HUES48 (cell line): ENCODE results near the gene DDN.

Experiments
- H3K27ac ChIP-seq: one replicate; pipeline ENCODE4 v1.7.0; 2013; ENCODE audit warnings: low read depth, low read length, inconsistent platforms
- H3K27me3 ChIP-seq: 2 replicates; pipeline ENCODE4 v1.6.1; 2013; ENCODE audit warnings: mild to moderate bottlenecking, low read length; ENCODE audit not compliant: control insufficient read depth, insufficient read depth
- H3K36me3 ChIP-seq: 2 replicates; pipeline ENCODE4 v1.6.1; 2013; ENCODE audit warnings: low read length; ENCODE audit not compliant: control insufficient read depth, insufficient read depth
- H3K4me1 ChIP-seq: 2 replicates; pipeline ENCODE4 v1.6.1; 2013; ENCODE audit warnings: mild to moderate bottlenecking, low read length; ENCODE audit not compliant: control insufficient read depth, insufficient read depth
- H3K4me3 ChIP-seq: 2 replicates; pipeline ENCODE4 v1.5.1; 2013; ENCODE audit warnings: mild to moderate bottlenecking, low read depth, low read length
- H3K9ac ChIP-seq: 2 replicates; pipeline ENCODE4 v1.6.1; 2013; ENCODE audit warnings: mild to moderate bottlenecking, low read depth, low read length, moderate library complexity
- H3K9me3 ChIP-seq: 2 replicates; pipeline ENCODE4 v1.6.1; 2013; ENCODE audit warnings: low read length; ENCODE audit not compliant: control insufficient read depth, insufficient read depth

The DDN gene

DNA sequence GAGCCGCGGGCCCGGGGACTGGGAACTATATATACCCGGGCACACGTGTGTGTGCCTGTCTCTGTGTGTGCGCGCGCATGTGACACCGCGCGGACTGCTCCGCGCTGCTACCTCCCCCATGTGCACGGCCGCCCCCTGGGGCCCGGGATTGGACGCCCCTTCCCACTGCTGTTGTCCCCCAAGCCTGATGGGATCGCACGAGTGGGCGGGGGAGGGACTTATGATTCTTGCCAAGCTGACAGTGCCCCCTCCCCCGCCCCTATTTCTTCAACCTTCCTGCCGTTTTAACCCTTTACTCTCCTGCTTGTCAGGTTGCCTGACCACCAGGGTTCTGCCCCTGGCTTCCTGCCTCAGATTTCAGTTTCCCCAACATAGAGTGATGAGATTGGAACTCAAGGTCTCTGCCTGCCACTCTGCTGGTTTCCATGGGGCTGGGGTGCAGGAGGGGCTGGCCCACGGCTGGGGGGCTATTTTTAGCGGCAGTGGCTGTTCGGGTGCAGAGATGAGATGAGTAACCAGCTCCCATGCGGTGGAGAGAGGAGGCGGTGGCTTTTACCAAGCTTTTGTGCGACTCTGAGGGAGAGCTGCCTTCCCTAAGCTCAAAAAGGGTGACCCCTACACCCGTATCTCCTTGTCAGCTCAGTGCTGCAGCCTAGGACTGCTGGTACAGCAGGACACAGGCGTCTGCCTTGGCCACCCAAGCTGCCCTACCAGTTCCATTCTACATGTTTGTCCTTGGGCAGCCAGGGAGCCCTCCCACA, at the start of gene DDN:
Gene DDN, minus strand, starts transcription at position 5 of the 761 bp plus-strand sequence. CDS start 88 bp downstream, outside the sequence.
- no peaks in the 10 kb centered on the region for H3K9me3 ChIP-seq
- H3K4me3 ChIP-seq: peak within 1 kb of the TSS; percentile 59
- peaks cover 7% of the 10 kb centered on the region; the same call in 1 of the 2 replicates for H3K4me1 ChIP-seq
- peaks cover 67% of the 10 kb centered on the region for H3K27me3 ChIP-seq
- no peak within 1 kb of the TSS for H3K9ac ChIP-seq
- H3K27ac ChIP-seq: no peak within 1 kb of the TSS
- peaks cover 15% of the 10 kb centered on the region; the same call in 1 of the 2 replicates for H3K36me3 ChIP-seq

DNA sequence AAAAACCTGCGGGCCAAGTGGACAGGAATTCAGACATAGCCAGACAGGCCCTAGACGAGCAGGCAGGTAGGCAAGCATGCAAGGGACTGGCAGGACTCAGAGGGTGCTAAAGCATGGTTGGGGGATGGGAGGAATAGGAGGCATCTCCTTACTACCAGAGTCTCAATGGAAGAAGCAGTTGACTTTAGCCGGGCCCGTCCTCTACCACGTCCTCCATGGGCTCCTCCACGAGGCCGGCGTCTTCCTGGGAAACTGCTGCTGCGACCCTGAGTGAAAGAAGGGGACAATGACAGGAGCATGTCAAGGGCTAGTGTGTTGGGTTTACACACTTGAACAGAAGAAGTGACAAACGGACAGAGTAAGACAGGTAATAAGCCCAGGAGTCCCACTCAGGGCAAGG, 49.8 kb upstream of the DDN start:
- no peaks in the 10 kb centered on the region for H3K27me3 ChIP-seq
- no peak overlapping the region for H3K27ac ChIP-seq
- peaks cover 100% of the 10 kb centered on the region for H3K36me3 ChIP-seq
- H3K4me3 ChIP-seq: no peak overlapping the region
- no peak overlapping the region for H3K9ac ChIP-seq
- H3K9me3 ChIP-seq: no peaks in the 10 kb centered on the region
- no peaks in the 10 kb centered on the region for H3K4me1 ChIP-seq

DNA sequence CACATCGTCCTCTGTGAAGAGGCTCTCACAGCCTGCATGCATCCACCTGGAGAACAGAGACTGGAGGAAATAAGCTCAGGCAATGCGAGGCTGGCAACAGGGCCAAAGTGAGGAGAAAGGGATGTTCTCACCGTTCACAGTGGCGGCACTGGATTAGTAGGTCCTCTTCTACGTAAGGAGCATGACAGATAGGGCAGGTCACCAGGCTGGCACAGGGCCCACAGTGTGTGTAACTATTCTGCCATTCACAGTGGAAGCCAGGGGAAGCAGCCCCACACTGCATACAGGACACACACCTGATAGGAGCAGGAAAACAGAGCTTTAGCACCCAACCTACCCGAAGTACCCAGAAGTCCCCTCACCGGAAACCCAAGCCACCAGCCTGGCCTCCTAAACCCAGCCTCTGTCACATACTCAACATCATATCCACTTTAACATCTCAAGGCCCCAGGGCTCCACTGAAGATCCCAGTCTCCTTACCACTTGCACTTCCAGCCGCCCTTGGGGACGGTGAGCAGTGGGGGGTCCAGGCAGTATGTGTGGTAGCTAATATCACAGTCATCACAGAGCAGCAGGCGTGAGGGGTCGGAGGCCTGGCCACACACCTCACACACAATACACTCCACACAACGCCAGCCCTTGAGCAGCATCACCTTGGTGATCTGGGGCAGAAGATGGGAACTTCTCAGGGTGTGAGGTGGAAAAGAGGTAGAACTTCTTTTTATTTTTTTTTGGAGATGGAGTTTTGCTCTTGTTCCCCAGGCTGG, 47.1 kb upstream of the DDN start:
- Histone ChIP-seq H3K9ac (no peak overlapping the region), H3K27me3 (no peaks in the 10 kb centered on the region), H3K36me3 (peaks cover 100% of the 10 kb centered on the region), H3K4me3 (no peak overlapping the region), H3K4me1 (no peaks in the 10 kb centered on the region), H3K9me3 (no peaks in the 10 kb centered on the region), H3K27ac (no peak overlapping the region)

DNA sequence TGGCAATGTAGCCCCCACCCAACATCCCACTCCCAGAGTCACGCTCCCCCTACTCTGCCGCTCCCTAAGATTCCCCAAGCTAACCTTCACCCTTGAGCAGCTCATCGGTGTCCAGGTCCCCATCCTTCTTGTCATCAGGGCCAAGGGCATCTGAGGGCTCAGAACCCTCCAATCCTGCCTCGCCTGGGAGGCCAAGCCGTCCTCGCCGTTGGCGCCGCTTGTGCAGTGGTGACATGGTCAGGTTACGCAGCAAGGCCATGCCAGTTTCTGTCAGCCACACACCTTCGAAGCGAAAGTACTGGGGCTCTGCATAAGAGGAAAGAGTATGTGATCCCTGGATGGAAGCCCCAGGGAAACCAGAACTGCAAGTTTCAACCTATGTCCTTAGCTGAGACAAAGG, 45.5 kb upstream of the DDN start:
- Histone ChIP-seq H3K4me1 (no peaks in the 10 kb centered on the region), H3K9ac (no peak overlapping the region), H3K36me3 (peaks cover 100% of the 10 kb centered on the region)

DNA sequence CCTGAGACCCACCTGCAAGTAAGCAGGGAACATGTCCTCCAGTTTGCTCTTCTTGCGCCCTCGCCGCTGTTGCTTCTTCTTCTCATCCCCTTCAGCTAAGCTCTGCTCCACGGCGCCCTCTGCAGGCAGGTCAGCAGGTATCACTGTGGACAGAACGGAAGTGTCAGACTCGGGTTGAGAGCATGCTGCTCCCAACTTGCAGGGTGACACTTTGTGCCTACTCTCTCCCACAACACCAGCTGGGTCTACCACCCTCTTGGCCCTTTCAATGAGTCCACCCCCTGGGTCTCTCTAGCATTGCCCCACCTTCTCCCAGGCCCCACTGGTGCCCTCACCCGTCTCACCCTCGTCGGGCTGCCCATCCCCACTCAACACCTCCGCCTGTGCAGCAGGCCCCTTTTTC, 44.7 kb upstream of the DDN start:
- H3K4me3 ChIP-seq: no peak overlapping the region
- H3K27me3 ChIP-seq: no peaks in the 10 kb centered on the region
- H3K9me3 ChIP-seq: no peaks in the 10 kb centered on the region
- H3K4me1 ChIP-seq: no peaks in the 10 kb centered on the region
- H3K27ac ChIP-seq: no peak overlapping the region
- H3K9ac ChIP-seq: no peak overlapping the region
- H3K36me3 ChIP-seq: peaks cover 100% of the 10 kb centered on the region

More for the DNA sequence above, 45.5 kb upstream of the DDN start:
- Histone ChIP-seq H3K27ac (no peak overlapping the region), H3K4me3 (no peak overlapping the region), H3K27me3 (no peaks in the 10 kb centered on the region), H3K9me3 (no peaks in the 10 kb centered on the region)

DNA sequence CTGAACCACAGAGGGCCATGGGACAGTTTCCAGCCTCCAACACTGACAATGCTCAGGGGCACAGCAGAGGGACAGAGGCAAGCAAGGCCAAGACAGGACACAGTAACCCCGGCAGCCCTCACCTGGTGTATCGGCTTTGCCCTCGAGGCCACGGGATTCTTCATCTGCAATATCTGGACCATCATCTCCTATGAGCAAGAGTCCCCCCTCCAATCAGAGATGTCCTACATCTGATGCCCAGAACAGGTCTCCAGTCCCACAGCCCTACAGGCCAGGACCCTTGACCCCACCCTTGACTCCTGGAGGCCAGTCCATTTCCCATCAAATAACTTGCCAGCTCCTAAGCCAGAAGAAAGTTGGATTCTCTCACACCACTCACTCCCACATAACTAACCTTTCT, 44.1 kb upstream of the DDN start:
- H3K36me3 ChIP-seq: peaks cover 100% of the 10 kb centered on the region
- H3K4me3 ChIP-seq: no peak overlapping the region
- no peaks in the 10 kb centered on the region for H3K4me1 ChIP-seq
- H3K9ac ChIP-seq: no peak overlapping the region
- H3K27ac ChIP-seq: no peak overlapping the region
- H3K27me3 ChIP-seq: no peaks in the 10 kb centered on the region
- H3K9me3 ChIP-seq: no peaks in the 10 kb centered on the region

DNA sequence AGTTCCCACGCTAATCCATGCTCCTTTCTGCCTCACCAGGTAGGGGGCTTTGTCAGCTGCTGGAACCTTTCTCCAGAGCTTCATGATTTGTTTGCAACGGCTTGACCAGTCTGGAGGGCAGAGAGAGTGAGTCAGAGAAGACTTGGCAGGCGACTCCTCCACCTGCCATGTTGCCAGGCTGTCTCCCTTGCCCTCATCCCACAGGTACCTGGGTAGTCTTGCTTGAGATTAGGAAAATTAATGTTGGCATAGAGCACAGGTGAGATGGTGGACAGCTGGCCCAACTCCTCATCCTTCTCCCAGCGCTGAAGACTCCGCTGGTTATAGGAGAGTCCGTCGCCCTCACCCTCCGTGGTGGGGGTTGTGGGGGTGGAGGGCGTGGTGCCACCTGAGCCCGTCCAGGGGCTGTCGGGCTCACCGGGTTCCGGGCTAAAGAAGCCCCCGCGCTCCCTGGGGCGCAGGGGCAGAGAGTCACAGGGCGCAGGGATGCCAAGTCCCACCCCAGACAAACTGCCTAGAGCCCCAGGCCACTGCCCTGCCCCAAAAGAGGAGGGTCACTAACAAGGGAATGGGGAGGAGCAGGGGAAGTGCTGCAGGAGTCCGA, 42.8 kb upstream of the DDN start:
- Histone ChIP-seq H3K4me3 (no peak overlapping the region), H3K36me3 (peaks cover 100% of the 10 kb centered on the region), H3K9me3 (no peaks in the 10 kb centered on the region), H3K27ac (no peak overlapping the region), H3K27me3 (no peaks in the 10 kb centered on the region), H3K4me1 (no peaks in the 10 kb centered on the region), H3K9ac (no peak overlapping the region)

DNA sequence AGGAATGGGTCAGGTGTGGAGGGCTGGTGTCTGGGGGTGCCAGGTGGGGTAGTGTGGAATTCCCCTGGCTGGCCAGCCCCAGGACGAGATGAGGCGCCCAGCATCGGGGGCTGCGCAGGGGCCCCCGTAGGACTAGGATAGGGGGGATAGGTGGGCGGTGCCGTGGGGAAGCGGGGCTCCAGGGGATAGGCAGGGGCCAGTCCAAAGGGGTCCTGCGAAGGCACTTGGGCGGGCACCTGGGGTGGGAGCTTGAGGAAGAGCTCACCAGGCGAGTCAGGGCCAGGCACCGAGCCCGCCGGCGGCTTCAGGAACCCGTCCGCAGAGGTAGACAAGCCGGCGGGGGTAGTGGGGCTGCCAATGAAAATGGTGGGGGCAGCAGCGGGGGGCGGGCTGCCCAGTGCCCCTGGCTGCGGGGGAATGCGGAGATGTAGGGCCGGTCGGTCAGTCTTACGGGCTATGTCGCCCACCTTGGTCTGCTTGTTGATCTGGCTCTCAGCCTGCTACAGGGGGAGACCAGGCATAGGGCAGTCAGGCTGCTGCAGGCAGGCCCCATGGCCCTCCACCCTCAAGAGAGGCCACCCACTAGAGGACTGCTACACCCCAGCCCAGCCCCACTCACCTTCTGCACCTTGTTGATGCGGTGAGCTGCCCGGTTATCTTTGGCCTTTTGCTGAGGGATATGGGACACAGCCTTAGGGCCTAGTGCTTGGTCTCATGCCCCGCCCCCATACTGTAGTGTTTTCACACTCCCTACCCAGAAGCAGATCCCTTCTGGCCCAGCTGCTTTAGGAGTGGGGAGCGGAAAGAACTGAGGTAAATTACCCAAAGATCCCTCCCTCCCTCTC, 42.1 kb upstream of the DDN start:
- Histone ChIP-seq H3K4me1 (no peaks in the 10 kb centered on the region), H3K4me3 (no peak overlapping the region), H3K27me3 (no peaks in the 10 kb centered on the region), H3K9me3 (no peaks in the 10 kb centered on the region), H3K27ac (no peak overlapping the region), H3K36me3 (peaks cover 99% of the 10 kb centered on the region), H3K9ac (no peak overlapping the region)

DNA sequence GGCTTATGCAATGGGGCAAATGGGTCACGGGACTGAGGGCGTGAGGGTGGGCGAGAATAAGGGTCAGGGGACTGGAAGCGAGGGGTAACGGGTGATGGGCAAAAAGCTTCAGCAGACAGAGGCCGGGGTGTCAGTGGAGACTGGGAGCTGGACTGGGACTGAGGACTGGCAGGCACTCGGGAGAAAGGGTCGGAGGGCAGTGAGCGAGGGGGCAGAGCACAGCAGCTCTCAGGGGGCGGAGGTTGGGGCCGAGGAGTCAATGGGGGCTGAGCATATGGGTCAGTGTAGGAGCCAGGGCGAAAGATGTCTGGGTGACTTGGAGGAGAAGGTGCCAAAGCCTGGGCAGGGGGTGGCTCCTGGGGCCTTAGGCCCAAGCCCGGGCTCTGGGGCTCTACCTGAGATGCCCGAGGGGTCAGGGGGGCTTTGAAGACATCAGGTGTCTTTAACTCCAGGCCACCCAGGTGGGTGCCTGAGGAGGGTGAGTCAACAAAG, 41.2 kb upstream of the DDN start:
- H3K4me1 ChIP-seq: no peaks in the 10 kb centered on the region
- no peak overlapping the region for H3K27ac ChIP-seq
- no peak overlapping the region for H3K4me3 ChIP-seq
- no peaks in the 10 kb centered on the region for H3K9me3 ChIP-seq
- no peaks in the 10 kb centered on the region for H3K27me3 ChIP-seq
- peaks cover 96% of the 10 kb centered on the region for H3K36me3 ChIP-seq
- no peak overlapping the region for H3K9ac ChIP-seq
